ENCODE data around the gene PDZRN3.

Gene PDZRN3

GRCh38 chr3:73552700-73553099, 72.0 kb downstream of the PDZRN3 start:
- no peak for DNase-seq

GRCh38 chr3:73550032-73550431, 74.7 kb downstream of the PDZRN3 start:
- DNase-seq = no peak

- no peak for DNase-seq
Observed at GRCh38 chr3:73549051-73549600, 75.6 kb downstream of the PDZRN3 start.

GRCh38 chr3:73548436-73548835, 76.3 kb downstream of the PDZRN3 start:
- no peak for DNase-seq

GRCh38 chr3:73547427-73548248, 77.1 kb downstream of the PDZRN3 start:
- no peak for DNase-seq

- DNase-seq = no peak
Observed at GRCh38 chr3:73546961-73547360, 77.8 kb downstream of the PDZRN3 start.

- no peak for DNase-seq
Observed at GRCh38 chr3:73543412-73543811, 81.3 kb downstream of the PDZRN3 start.

- DNase-seq = no peak
Observed at GRCh38 chr3:73542136-73542535, 82.6 kb downstream of the PDZRN3 start.

GRCh38 chr3:73540969-73541740, 83.6 kb downstream of the PDZRN3 start:
- DNase-seq = no peak

- DNase-seq = no peak
Observed at GRCh38 chr3:73538486-73538885, 86.3 kb downstream of the PDZRN3 start.

- DNase-seq = no peak
Observed at GRCh38 chr3:73536952-73537351, 87.8 kb downstream of the PDZRN3 start.

GRCh38 chr3:73536336-73536895, 88.3 kb downstream of the PDZRN3 start:
- DNase-seq = no peak

- no peak for DNase-seq
Observed at GRCh38 chr3:73535931-73536330, 88.8 kb downstream of the PDZRN3 start.

GRCh38 chr3:73535137-73535536, 89.6 kb downstream of the PDZRN3 start:
- DNase-seq = no peak

GRCh38 chr3:73530022-73530396, 94.7 kb downstream of the PDZRN3 start:
- DNase-seq = no peak

GRCh38 chr3:73529308-73530021, 95.3 kb downstream of the PDZRN3 start:
- DNase-seq = no peak

GRCh38 chr3:73525591-73525990, 99.2 kb downstream of the PDZRN3 start:
- no peak for DNase-seq

- DNase-seq = no peak
Observed at GRCh38 chr3:73523661-73524060, 101.1 kb downstream of the PDZRN3 start.

GRCh38 chr3:73521734-73522336, 102.9 kb downstream of the PDZRN3 start:
- no peak for DNase-seq

GRCh38 chr3:73520931-73521461, 103.7 kb downstream of the PDZRN3 start:
- DNase-seq = no peak

GRCh38 chr3:73516631-73517030, 108.1 kb downstream of the PDZRN3 start:
- DNase-seq = no peak

- no peak for DNase-seq
Observed at GRCh38 chr3:73513260-73513659, 111.5 kb downstream of the PDZRN3 start.
